Superior temporal gyrus (tissue), 1 donor: ENCODE results near the gene PHF24.
"Not testable (repeated sequence)": the region's sequence is repeated elsewhere in the genome, so short reads cannot be mapped to it uniquely, and the experiment has no call there.

Source experiments
- DNase-seq: peaks from one replicate; pipeline ENCODE4 v3.0.0-alpha.2; 2016; ENCODE audit errors: extremely low spot score

The PHF24 gene

DNA sequence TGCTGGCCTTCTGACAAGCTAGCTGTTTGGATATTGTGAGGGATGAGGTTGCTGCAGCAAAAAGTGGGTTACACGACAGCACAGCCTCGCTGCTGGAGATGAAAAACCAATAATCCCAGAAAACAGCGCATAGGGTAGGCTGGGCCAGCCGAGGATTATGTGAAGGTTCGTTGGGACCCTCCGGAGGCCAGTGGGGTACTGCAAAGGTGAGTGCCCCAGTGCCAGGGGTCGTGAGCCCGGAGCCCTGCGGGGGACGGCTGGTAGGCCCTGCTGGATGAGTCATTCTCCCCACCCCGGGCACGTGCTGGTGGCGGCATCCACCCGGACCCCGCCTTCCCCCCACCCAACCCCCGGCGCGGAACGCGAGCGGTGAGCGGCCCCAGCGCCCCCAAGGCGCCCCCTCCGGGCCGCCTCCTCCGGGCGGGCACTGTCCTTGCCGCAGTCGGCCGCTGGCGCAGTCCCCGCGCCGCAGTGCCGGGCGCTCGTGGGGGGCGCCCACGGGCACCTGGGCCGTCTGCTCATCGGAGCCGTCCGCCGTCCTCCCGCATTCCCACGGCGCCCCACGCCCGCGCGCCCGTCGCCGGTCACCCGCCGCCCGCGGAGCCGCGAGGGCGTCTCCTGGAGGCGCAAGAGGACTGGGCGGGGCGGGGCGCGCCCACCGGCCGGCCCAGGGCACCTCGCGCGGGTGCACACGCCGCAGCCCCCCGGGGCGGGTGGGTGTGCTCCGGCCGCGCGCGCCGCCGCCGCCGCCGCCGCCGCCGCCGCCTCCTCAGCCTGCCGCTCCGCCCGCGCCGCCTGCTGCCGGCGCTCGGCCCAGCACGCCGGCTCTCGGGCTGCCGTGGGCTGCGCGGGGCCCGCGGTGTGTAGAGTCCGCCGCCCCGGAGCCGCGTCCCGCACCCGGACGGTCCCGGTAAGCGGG, at the start of gene PHF24:
Gene PHF24, plus strand, starts transcription at position 794 of the 919 bp plus-strand sequence. CDS start 13,014 bp downstream, outside the sequence.
- peak; percentile 37 for DNase-seq

DNA sequence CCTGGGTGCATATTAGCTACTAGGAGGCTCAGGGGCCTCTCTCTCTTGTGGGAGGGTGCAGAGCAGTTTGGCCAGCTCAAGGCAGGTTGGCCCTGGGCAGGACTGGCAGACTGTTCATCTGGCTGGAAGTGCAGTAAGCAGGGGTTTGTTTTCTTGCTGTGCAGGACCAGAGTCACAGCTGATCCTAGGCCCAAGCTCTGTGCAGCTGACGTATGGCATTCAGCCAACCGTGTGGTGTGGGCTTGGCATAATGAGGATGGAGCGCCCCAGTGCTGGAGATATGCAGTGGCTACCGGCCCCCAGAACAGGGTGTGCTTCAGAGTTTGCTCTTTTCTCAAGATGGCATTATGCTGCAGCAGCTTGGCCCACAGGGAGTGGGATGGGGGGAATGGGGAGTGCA, 31.0 kb upstream of the PHF24 start:
- DNase-seq, result peak; percentile 40

DNA sequence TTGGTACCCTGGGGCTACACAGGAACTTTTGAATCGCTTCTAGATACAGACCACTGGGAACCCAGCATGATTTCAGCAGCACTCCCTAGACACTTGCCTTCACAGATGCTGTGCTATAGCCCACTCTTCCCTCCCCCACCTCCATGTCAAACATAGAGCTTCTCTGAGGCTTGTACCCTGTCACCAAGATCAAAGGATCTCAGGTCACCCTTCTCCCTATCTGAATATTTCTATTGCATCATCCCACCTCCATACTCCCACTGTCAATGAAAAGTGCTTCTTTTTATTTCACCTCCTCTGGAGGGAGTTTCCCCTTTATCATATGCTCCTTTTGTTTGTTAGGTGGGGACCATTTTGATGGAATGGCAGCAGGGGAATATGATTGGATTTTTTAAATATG, 29.2 kb upstream of the PHF24 start:
- DNase-seq, result no peak

DNA sequence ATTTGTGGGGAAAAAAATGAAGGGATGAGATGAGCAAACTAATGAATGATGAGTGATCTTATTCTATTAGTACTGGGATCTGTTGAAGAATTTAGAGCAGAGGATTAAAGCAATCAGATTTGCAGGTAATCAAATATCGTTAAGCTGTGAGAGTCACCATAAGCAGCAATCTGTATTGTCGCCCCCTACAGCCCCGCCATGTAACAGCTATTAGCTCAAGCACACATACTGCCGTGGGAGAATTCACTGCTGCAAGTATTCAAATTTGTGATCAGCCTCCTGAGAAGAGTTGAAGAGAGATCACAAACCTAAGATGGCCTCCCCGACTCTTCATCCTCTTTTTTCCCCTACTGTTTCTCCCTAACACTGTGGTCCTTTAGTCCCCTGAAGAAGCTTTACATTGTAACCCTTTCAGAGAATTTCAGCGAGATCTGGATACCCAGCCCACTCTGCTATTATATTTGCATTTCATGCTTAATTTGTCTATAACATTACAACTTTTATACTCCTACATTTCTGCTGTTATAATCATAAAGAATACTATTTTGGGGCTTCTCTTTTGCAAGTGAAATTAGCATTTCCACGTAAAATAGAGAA, 28.5 kb upstream of the PHF24 start:
- peak; percentile 51 for DNase-seq

DNA sequence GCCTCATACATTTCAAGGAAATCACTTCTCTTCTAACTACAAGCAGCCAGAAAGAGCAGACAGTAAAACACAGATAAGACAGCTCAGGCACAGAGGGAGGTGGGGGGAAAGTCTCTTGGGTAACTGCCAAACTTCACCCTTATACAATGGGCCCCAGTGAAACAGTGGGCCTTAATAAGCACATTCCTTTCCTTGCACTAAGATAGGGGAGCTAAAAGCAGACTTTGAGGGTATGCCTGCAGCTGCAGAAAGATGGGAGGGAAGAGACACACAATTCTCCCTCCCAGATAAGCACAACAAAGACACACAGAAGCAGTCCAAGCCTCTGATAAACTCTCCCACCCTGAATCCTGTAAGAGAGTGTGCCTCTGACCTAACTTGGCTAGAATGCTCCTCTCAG, 18.1 kb upstream of the PHF24 start:
- not testable (repeated sequence) for DNase-seq

DNA sequence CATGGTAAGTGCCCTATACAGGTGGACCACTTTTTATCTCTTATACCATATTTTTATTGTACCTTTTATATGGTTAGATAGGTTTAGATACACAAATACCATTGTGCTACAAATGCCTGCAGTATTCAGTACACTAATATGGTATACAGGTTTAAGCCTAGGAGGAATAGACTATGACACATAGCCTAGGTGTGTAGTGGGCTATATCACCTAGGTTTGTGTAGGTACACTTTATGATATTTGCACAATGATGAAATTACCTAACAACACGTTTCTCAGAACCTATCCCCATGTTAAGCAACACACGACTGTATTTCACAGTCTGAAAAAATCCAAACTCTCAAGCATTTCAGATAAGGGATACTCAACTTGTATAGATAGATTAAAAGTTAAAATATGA, 9.6 kb upstream of the PHF24 start:
- DNase-seq, result no peak

DNA sequence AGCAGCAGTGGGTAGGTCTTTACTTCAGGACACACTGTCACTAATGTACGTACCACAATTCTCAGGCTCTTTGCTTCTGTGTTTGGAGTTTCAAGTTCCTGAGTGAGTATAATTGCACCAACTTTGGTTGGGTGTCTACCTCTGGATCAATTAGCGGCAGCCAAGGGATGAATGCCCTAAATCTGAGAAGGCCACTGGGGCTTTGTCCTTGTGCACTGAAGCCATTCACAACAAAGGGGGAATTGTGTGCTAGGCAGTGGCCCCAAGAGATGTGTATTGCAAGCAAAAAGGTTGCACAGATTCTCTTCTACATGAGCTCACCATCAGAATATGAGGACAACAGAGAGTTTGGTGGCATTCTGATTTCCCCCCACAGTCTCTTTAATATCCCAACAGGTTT, 3.9 kb upstream of the PHF24 start:
- DNase-seq, result peak; percentile 24

DNA sequence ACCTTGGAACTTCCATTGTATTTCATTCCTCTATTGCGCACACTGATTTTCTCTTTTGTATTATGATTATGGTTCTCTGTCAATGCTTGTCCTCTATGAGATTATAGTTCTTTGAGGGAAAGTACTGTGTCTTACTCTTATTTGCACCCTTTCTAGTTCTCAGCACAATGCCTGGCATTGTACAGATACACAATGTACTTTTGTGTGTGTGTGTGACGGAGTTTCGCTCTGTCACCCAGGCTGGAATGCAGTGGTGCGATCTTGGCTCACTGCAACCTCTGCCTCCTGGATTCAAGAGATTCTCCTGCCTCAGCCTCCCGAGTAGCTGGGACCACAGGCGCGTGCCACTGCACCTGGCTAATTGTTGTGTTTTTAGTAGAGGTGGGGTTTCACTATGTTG, 2.0 kb upstream of the PHF24 start:
- not testable (repeated sequence) for DNase-seq

DNA sequence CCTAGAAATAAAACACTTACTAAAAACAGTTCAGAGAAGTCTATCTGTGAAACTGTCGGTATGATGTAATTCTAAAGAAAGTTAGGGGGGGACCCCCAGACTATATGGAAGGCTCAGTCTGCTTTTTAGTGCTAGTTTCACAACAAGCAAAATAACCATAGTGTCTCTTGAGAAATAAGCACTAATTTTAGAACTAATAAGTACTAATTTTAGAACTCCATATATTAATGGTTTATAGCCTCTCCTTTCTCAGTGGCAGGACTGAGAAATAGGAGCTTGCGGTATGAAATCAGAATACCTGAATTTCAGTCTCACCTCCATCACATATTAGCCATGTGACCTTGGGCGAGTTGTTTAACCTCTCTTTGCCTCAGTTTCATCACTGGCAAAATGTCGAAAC, 1.4 kb upstream of the PHF24 start:
- DNase-seq, result no peak

DNA sequence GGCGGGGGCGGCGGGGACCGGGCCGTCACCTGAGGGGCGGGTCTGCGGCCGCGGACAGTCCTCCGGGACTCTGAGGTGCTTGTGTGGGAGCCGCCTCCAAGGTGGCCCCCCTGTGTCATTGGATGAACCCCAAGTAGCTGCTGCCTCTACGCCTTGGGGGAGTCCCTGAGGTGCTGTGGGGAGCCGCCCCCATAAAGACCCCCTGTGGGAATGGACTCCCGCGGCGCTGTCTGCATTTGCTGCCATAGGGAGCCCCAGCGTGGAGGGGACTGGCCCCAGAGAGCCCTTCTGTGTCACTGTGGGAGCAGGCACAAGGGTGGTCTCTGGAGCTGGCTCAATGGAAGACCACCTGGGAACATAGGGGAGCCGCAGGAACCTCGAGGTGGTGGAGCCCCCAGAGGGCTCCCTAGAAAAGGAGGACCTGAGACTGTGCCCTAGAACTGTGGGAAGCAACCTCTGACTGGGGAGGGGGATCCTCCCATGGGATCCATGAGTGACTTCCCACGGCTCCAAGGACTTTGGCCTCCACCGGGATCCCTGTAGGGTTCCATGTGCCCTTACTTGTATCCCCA, 412 bp downstream of the PHF24 start:
- no peak for DNase-seq

DNA sequence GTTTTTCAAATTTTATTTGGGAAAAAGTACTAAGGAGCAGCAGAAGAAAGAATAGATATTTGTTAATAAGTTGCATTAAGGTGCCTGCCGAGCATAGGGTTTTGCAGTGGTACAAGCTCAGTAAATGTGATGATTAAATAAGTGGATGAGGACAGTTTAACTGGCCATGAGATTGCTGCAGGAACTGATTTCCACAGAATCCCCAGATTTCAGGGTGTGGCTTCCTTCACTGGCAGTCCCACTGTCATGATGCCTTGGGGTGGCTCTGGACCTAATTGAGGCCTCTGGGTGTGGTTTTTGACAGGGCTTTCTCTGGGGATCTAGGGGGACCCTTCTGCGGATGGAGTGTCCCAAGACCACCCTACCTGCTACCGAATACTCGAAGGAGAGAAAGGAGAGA, 1.4 kb downstream of the PHF24 start:
- DNase-seq, result no peak

DNA sequence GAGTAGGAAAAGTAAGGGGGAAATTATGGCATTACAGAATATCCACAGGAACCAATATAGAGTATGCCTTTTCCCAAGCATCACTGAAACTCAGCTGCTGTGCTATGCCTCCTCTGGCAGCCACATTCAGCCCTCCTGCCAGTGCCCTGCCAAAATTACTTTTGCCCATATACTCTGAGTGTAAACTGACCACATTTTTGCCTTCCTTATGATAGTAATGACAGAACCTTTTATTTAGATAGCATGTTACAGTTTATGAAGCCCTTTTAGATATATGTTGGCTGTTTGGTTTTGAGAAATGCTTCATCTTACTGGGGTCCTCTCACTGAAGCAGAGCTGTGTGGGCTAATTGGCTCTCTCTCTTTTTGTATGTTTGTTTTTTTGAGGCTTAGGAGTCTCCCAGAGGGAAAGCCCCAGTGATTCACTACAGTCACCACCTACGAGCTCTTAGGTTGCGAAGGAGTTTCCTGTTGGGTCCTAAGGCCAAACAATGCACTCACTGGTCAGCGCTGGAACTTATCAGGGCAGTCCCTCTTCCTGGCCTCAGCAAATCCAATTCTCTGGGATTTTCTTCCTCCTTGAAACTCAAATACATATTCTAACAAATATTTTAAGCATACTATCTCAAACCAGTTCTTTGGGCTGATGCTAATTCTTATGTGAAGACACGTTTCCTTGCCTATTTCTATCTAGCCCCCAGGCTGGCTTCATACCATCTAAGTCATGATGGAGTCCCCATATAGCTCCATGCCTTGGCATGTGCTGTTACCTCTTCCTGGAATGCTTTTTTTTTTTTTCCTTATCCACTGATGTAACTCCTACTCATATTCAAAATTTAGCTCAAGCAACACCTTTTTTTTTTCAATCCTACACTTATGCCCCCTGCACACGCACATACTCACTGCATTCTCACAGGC, 3.7 kb downstream of the PHF24 start:
- DNase-seq, result peak; percentile 56

DNA sequence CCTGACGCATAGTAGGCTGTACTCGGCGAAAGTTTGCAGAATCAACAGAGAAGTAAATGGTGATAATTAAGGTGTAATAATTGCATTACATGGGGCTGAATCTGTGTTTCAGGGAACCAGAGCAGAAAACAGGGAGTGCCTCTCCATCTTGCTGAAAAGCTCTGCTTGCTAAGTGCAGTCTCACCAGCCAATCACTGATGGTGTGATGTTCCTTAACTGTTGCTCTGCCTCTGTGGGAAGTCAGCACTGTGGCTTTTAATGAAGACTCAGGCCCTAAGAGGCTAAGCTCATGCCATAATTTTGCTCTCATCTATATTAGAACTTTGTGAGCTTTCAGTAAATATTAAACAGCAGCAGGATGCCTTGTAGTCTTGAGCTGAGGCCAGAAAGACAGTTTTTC, 4.5 kb downstream of the PHF24 start:
- DNase-seq, result peak; percentile 52

DNA sequence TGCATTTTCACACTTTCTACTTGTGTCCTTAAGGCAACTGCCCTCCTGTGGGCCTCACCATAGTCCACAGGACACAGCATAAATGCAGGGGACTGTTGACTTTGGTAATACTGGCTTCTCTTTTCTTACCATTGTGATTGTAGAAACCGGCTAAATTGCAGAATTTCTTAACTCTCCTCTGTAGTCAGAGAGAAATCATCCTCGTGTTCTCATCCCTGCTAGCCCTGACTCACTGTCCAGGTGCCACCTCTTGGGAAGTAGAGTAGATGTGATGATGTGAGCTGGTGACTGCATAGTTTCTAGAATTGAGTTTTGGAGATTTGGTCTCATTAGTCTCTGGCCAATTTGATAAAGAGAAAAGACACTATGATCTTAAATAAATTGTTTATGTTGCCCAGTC, 5.5 kb downstream of the PHF24 start:
- DNase-seq, result peak; percentile 17

DNA sequence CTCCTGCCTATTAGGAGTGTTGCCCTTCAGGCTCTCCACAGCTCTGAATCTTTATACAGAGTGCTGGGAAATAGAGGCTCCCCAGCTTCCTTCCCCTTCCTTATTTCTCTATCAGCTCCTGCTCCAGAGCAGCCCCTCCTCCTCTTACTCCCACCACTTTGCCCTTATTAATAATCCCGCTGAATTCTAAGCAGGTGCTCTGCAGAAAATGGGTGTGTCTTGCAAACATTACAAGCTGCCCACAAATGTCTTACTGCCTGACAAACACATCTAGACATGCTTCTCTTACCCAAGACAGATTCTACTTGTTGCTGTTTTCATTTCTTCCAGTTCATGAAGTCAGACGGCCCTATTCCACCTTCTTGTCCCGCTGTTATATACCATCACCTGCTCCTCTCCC, 6.4 kb downstream of the PHF24 start:
- DNase-seq, result no peak

DNA sequence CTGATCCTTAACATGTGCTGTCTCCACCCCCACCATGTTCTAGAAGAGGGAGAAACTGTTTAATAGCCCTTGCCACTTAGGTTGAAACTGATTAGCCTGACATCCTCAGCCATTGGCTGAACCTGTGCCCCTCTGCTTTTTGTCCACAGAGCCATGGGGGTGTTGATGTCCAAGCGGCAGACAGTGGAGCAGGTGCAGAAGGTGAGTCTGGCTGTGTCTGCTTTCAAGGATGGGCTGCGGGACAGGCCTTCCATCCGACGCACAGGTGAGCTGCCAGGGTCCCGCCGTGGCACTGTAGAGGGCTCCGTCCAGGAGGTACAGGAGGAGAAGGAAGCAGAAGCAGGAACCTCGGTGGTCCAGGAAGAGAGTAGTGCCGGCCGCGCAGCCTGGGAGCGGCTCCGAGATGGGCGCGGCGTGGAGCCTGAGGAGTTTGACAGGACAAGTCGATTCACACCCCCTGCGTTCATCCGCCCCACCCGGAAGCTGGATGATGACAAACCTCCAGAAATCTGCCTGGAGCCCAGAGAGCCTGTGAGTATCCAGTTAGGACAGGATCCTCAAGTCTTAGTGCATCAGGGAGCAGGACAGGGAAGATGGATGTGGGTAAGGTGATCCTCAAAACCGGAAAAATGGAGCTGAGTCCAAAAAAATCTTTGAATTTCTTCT, 13.2 kb downstream of the PHF24 start:
- no peak for DNase-seq

DNA sequence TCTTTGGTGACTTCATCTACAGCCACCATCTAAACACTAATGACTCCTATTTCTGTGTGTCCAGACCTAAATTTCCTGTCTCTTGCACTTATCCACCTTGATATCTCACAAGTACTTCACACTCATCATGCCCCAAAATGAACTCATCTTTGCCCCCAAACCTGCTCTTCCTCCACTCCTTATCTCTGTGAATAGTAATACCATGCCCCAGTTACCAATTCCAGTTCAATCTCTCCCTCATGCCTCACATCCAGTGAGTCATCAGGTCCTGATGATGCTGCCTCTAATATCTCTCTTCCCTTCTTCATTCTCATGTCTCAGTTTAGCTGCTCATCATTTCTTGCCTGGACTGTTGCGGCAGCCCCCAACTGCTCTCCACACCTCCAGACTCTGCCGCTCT, 16.6 kb downstream of the PHF24 start:
- DNase-seq, result no peak

DNA sequence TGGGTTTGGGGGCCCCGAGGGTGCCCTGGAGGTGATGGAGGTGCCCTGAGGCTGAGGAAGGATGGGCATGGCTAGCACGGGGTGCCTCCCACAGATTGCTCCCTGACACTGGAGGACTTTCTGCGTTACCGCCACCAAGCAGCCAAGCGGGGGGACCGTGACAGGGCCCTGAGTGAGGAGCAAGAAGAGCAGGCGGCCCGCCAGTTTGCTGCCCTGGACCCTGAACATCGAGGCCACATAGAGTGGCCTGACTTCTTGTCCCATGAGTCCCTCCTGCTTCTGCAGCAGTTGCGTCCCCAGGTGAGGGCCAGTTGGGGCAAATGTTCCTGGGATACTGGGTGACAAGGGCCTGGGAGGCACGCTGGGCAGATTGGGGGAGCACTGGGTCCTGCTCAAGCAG, 18.4 kb downstream of the PHF24 start:
- no peak for DNase-seq

DNA sequence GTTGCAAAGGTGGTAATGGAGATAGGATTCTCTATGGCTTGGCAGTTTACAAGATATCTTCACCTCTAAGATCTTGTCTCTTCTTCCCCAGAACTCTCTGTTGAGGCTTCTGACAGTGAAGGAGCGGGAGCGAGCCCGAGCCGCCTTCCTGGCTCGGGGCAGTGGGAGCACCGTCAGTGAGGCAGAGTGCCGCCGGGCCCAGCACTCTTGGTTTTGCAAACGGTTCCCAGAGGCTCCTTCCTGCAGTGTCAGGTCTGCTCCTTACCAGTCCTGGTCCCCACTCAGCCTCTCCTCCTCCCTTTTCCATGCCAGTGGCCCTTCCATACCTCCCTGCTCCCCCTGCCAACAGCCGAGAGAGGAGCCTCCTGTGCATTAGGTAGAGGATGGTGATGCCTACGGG, 18.9 kb downstream of the PHF24 start:
- DNase-seq, result no peak

DNA sequence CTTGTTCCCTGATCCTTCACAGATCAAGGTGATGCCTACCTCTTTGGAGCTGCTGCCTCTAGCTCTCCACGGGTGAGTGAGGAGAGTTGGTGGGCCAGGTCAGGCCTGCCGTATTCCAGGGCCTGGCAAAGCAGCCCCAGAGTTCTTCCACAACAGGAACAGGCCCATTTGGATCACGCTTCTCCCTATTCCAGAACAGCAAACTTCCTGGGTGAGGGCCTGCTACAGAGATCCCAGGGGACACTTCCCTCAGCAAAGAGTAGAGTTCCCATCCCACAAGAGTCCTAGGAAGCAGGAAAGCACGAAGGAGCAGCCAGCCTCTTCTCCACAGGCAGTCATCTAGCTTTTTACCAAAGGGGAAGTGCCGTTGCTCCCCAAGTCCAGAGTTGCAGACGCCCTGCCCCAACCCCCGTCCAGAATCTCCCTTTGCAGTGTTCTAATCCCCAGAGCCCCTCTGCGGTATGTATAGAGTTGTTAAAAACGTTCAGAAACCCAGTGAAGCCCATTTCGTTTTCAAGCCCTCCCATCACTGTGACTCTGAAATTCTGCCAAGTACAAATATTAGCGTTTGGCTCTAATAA, 22.2 kb downstream of the PHF24 start:
- DNase-seq, result no peak

DNA sequence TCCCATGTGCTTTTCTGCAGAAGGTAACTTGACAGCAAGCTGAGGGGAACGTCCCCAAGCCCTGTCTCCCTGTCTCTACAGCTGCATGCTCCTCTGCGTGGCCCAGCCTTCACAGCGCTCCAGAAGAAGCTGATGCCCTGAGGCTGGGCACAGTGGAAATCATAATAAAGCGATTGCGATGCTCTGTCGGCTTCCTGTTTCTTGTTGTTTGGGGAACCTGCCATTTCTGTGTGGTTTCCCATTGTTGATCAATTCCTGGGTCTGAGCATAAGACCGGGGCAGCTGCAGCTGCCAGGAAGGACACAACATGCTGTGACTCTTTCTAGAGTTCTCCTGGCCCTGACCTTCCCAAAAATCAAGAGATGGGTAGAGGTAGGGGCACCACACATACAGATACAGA, 24.3 kb downstream of the PHF24 start:
- DNase-seq, result no peak
